HFFc6 (cell line): ENCODE measurements around the gene FUCA2. TPM values are rescaled to one million over a fixed set of nuclear protein-coding genes. Genes with fewer than 3 reads are reported as not detected.
A peak's percentile ranks its signal among the peaks of the same experiment; 100 is the strongest.

Experiments used
- DNase-seq: peaks from one replicate; pipeline ENCODE4 v3.0.0-alpha.2; 2018
- H3K27ac Mint-ChIP-seq: 2 replicates; pipeline ENCODE4 v1.8.0; 2020; ENCODE audit warnings: mild to moderate bottlenecking, mixed read lengths
- H3K27me3 Mint-ChIP-seq: 2 replicates; pipeline ENCODE4 v1.8.0; 2021; ENCODE audit warnings: mild to moderate bottlenecking, moderate library complexity, mixed read lengths; ENCODE audit not compliant: insufficient read depth
- H3K36me3 Mint-ChIP-seq: 2 replicates; pipeline ENCODE4 v1.8.0; 2021; ENCODE audit warnings: low read depth, mixed read lengths
- H3K4me1 Mint-ChIP-seq: 2 replicates; pipeline ENCODE4 v1.8.0; 2020; ENCODE audit warnings: low read depth, mixed read lengths
- H3K4me3 Mint-ChIP-seq: 2 replicates; pipeline ENCODE4 v1.8.0; 2020; ENCODE audit warnings: mild to moderate bottlenecking, moderate library complexity, mixed read lengths
- H3K9me3 Mint-ChIP-seq: 2 replicates; pipeline ENCODE4 v1.8.0; 2020; ENCODE audit warnings: mild to moderate bottlenecking, mixed read lengths
- CTCF ChIP-seq: fragments of 200-600 bp; sonication (generic); IDR thresholded peaks from 2 replicates; pipeline ENCODE4 v1.5.0; 2021; ENCODE audit warnings: antibody characterized with exemption, mild to moderate bottlenecking
- total RNA-seq, 6 experiments: library from RNA; stranded (reverse); fragmentation: NEBNext Ultra II Directional; extraction: Animal tissue kit (Norgen Biotek cat#: 25700); gene quantifications; 2 replicates in 1 of 6; 3 replicates in 5 of 6; pipeline ENCODE4 v1.2.3, GENCODE V29; 2021

FUCA2 gene
- total RNA-seq, 6 experiments from 2014 or later: 86.4 to 126 (median 121) TPM

DNA sequence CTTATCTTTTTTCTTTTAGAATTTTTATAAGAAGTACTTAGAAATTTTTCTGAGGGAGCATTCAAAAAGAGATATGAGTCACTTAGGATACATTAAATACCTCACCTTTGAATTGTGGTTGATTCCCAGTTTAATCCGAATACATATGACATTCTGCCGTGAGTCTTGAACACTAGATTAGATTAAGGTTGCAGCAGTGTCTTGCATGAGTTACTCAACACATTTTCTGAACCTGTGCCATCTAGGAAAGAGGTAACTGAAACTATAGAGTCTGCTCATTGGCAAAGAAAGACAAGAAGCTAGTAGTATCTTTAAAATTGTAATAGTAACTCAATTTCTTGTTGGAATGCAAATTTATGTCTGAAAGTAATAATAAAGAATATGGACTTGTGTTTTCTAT lies 46.0 kb downstream of the FUCA2 start:
- no peak overlapping the region for H3K4me3 Mint-ChIP-seq
- H3K36me3 Mint-ChIP-seq: peaks cover 9% of the 10 kb centered on the region
- H3K27me3 Mint-ChIP-seq: no peaks in the 10 kb centered on the region
- no peak for TF ChIP-seq CTCF
- H3K27ac Mint-ChIP-seq: no peak overlapping the region
- no peaks in the 10 kb centered on the region for H3K9me3 Mint-ChIP-seq
- DNase-seq: no peak
- H3K4me1 Mint-ChIP-seq: no peaks in the 10 kb centered on the region

- no peak for TF ChIP-seq CTCF
- Mint-ChIP-seq H3K4me1 (peaks cover 21% of the 10 kb centered on the region), H3K27ac (no peak overlapping the region), H3K27me3 (no peaks in the 10 kb centered on the region), H3K36me3 (peaks cover 11% of the 10 kb centered on the region), H3K4me3 (no peak overlapping the region), H3K9me3 (no peaks in the 10 kb centered on the region)
- DNase-seq: no peak
Measured at GRCh38 chr6:143457563-143458359, 53.8 kb downstream of the FUCA2 start.

GRCh38 chr6:143451531-143451930 lies 60.0 kb downstream of the FUCA2 start:
- no peak for TF ChIP-seq CTCF
- peak overlapping the region; percentile 98 for H3K27ac Mint-ChIP-seq
- peaks cover 25% of the 10 kb centered on the region for H3K4me1 Mint-ChIP-seq
- no peaks in the 10 kb centered on the region; the same call in 1 of the 2 replicates for H3K27me3 Mint-ChIP-seq
- H3K36me3 Mint-ChIP-seq: no peaks in the 10 kb centered on the region
- H3K9me3 Mint-ChIP-seq: no peaks in the 10 kb centered on the region
- DNase-seq: peak; percentile 9
- peak overlapping the region; percentile 99 for H3K4me3 Mint-ChIP-seq

- Mint-ChIP-seq H3K27ac (peak within 1 kb of the TSS; percentile 98), H3K36me3 (no peaks in the 10 kb centered on the region), H3K9me3 (no peaks in the 10 kb centered on the region), H3K4me3 (peak within 1 kb of the TSS; percentile 99), H3K4me1 (peaks cover 25% of the 10 kb centered on the region), H3K27me3 (no peaks in the 10 kb centered on the region; the same call in 1 of the 2 replicates)
- TF ChIP-seq CTCF: no peak
- peak; percentile 96 for DNase-seq
Measured at GRCh38 chr6:143450453-143451371, 60.8 kb downstream of the FUCA2 start, which contains the start of the genes ADAT2 and PEX3. ADAT2 (minus strand) TSS chr6:143450695; CDS start chr6:143450658, 37 bp downstream. PEX3 (plus strand) TSS chr6:143450805; CDS start chr6:143451043, 238 bp downstream.

GRCh38 chr6:143449714-143450452 lies 61.6 kb downstream of the FUCA2 start:
- H3K9me3 Mint-ChIP-seq: no peaks in the 10 kb centered on the region
- peak overlapping the region; percentile 98 for H3K27ac Mint-ChIP-seq
- no peak for TF ChIP-seq CTCF
- peak; percentile 18 for DNase-seq
- peak overlapping the region; percentile 99 for H3K4me3 Mint-ChIP-seq
- H3K4me1 Mint-ChIP-seq: peaks cover 25% of the 10 kb centered on the region
- no peaks in the 10 kb centered on the region for H3K36me3 Mint-ChIP-seq
- H3K27me3 Mint-ChIP-seq: no peaks in the 10 kb centered on the region; the same call in 1 of the 2 replicates
